K562 (cell line): ENCODE data around the gene CARMIL1.

Experiments used
- ATF2 ChIP-seq: sonication (generic); formaldehyde crosslinking; IDR thresholded peaks from 2 replicates; pipeline ENCODE4 v1.8.1; 2022; ENCODE audit warnings: missing genetic modification reagents
- CTCF ChIP-seq, 3 experiments: IDR thresholded peaks in 2 of 3; conservative IDR thresholded peaks in 1 of 3; 2 replicates each; pipeline ENCODE4 v1.5.1; 2011 to 2012; ENCODE audit warnings: low read length in 3 of 3, mild to moderate bottlenecking in 3 of 3, control low read depth in 2 of 3, improper control_type of control experiment in 1 of 3, inconsistent platforms in 1 of 3, low read depth in 1 of 3, mixed read lengths in 1 of 3, moderate library complexity in 1 of 3; ENCODE audit not compliant: insufficient read depth in 2 of 3
- EZH2 ChIP-seq: IDR thresholded peaks from 2 replicates; pipeline ENCODE4 v1.6.1; 2012; ENCODE audit warnings: low read depth, mild to moderate bottlenecking, inconsistent platforms, low read length, borderline replicate concordance
- MCM3 ChIP-seq: fragments of 450-650 bp; IDR thresholded peaks from 2 replicates; pipeline ENCODE4 v1.6.1; 2016
- NFIC ChIP-seq: fragments of 450-650 bp; IDR thresholded peaks from 2 replicates; pipeline ENCODE4 v1.6.1; 2017; ENCODE audit warnings: mild to moderate bottlenecking, inconsistent platforms
- POLR2A ChIP-seq: fragments of 450-650 bp; conservative IDR thresholded peaks from 2 replicates; pipeline ENCODE4 v1.6.1; 2016
- REST ChIP-seq, 2 experiments: fragments of 450-650 bp; formaldehyde crosslinking in 1 of 2; IDR thresholded peaks; 2 replicates each; pipeline versions ENCODE4 v1.4.0 to v1.6.1; 2014 to 2020; ENCODE audit warnings: mild to moderate bottlenecking in 2 of 2, borderline replicate concordance in 1 of 2, low read depth in 1 of 2
- SETDB1 ChIP-seq: IDR thresholded peaks from one replicate; pipeline ENCODE4 v1.6.1; 2012; ENCODE audit warnings: low read length, control low read depth, inconsistent platforms
- TRIM24 ChIP-seq, 2 experiments: fragments of 450-650 bp; IDR thresholded peaks; 2 replicates each; pipeline ENCODE4 v1.6.1; 2016
- ZNF445 ChIP-seq: fragments of 250-450 bp; sonication (Bioruptor Pico); IDR thresholded peaks from 2 replicates; pipeline ENCODE4 v1.4.0; 2020; ENCODE audit warnings: low read depth, mild to moderate bottlenecking, moderate library complexity
- ZNF75A ChIP-seq: fragments of 450-650 bp; formaldehyde crosslinking; IDR thresholded peaks from 2 replicates; pipeline ENCODE4 v1.4.0; 2020; ENCODE audit warnings: mild to moderate bottlenecking

GRCh38 chr6:25442898-25443297, 163.7 kb downstream of the CARMIL1 start:
- TF ChIP-seq ZNF75A (CRISPR knock-in tag) (no peak), REST (IDR thresholded peaks at IDR 0.05; ENCODE audit: borderline replicate concordance) (no peak), REST (CRISPR knock-in tag; IDR thresholded peaks at IDR 0.05; ENCODE audit: low read depth) (no peak), SETDB1 (no peak), NFIC (no peak), EZH2 (no peak), CTCF (IDR thresholded peaks at IDR 0.05 in 2 of 3, conservative IDR thresholded peaks at IDR 0.05 in 1 of 3; ENCODE audit: insufficient read depth in 2 of 3, low read depth in 1 of 3, low read length in 3 of 3) (no peak), TRIM24 (IDR thresholded peaks at IDR 0.05) (no peak), ATF2 (CRISPR knock-in tag) (no peak), ZNF445 (CRISPR knock-in tag) (no peak), MCM3 (no peak), POLR2A (no peak)
